Hematopoietic multipotent progenitor cell treated with erythropoietin and hydrocortisone succinate and interleukin-3 and kit ligand, for 6 days (in vitro differentiated cells): ENCODE results near the gene URI1.
A peak's percentile ranks its signal among the peaks of the same experiment; 100 is the strongest.

Experiments used
- DNase-seq: peaks from one replicate; pipeline ENCODE4 v3.0.0-alpha.2; 2015

URI1 gene

GRCh38 chr19:29971648-29972047 lies 29.6 kb downstream of the URI1 start:
- no peak for DNase-seq

GRCh38 chr19:29974701-29975100 lies 32.7 kb downstream of the URI1 start:
- no peak for DNase-seq

- DNase-seq = no peak
These were observed 34.3 kb downstream of the URI1 start for GRCh38 chr19:29976151-29976943.

GRCh38 chr19:29978080-29978479 lies 36.0 kb downstream of the URI1 start:
- peak; percentile 47 for DNase-seq

GRCh38 chr19:29983568-29983967 lies 41.5 kb downstream of the URI1 start:
- DNase-seq = no peak

GRCh38 chr19:29985196-29985595 lies 43.2 kb downstream of the URI1 start:
- no peak for DNase-seq

GRCh38 chr19:29988351-29988750 lies 46.3 kb downstream of the URI1 start:
- DNase-seq = peak; percentile 58

GRCh38 chr19:29992233-29992867 lies 50.3 kb downstream of the URI1 start:
- no peak for DNase-seq

GRCh38 chr19:29999490-29999889 lies 57.5 kb downstream of the URI1 start:
- no peak for DNase-seq

GRCh38 chr19:30000862-30001261 lies 58.8 kb downstream of the URI1 start:
- DNase-seq = no peak

- DNase-seq = no peak
These were observed 59.3 kb downstream of the URI1 start for GRCh38 chr19:30001301-30001700.

- peak; percentile 33 for DNase-seq
These were observed 59.8 kb downstream of the URI1 start for GRCh38 chr19:30001791-30002190.

GRCh38 chr19:30003866-30004265 lies 61.8 kb downstream of the URI1 start:
- DNase-seq = no peak

GRCh38 chr19:30004403-30004802 lies 62.4 kb downstream of the URI1 start:
- no peak for DNase-seq

- peak; percentile 39 for DNase-seq
These were observed 64.2 kb downstream of the URI1 start for GRCh38 chr19:30006207-30006606.

GRCh38 chr19:30008169-30008568 lies 66.1 kb downstream of the URI1 start:
- no peak for DNase-seq

- DNase-seq = no peak
These were observed 67.0 kb downstream of the URI1 start for GRCh38 chr19:30009013-30009412.

- DNase-seq = no peak
These were observed 69.1 kb downstream of the URI1 start for GRCh38 chr19:30011051-30011578.

GRCh38 chr19:30014770-30015169 lies 72.7 kb downstream of the URI1 start:
- DNase-seq = no peak

- no peak for DNase-seq
These were observed 75.1 kb downstream of the URI1 start for GRCh38 chr19:30017172-30017571.

- DNase-seq = no peak
These were observed 78.2 kb downstream of the URI1 start for GRCh38 chr19:30020189-30020588.

- no peak for DNase-seq
These were observed 80.6 kb downstream of the URI1 start for GRCh38 chr19:30022659-30023058.

- no peak for DNase-seq
These were observed 81.3 kb downstream of the URI1 start for GRCh38 chr19:30023330-30023729.

- DNase-seq = no peak
These were observed 82.1 kb downstream of the URI1 start for GRCh38 chr19:30024091-30024490.
